Mucosa of stomach (tissue), 1 donor: ENCODE measurements around the gene FBXL16.

Source experiments
- H3K27me3 ChIP-seq: one replicate; pipeline ENCODE4 v1.7.0; 2013; ENCODE audit warnings: mild to moderate bottlenecking, low read length; ENCODE audit not compliant: control insufficient read depth, insufficient read depth
- H3K36me3 ChIP-seq: one replicate; pipeline ENCODE4 v1.7.0; 2013; ENCODE audit warnings: low read length; ENCODE audit not compliant: control insufficient read depth, insufficient read depth
- H3K4me1 ChIP-seq: one replicate; pipeline ENCODE4 v1.7.0; 2013; ENCODE audit warnings: mild to moderate bottlenecking, low read length; ENCODE audit not compliant: control insufficient read depth, insufficient read depth
- H3K4me3 ChIP-seq: one replicate; pipeline ENCODE4 v1.7.0; 2013; ENCODE audit warnings: low read length
- H3K9ac ChIP-seq: one replicate; pipeline ENCODE4 v1.7.0; 2013; ENCODE audit warnings: mild to moderate bottlenecking, low read length, moderate library complexity
- H3K9me3 ChIP-seq: one replicate; pipeline ENCODE4 v1.7.0; 2013; ENCODE audit warnings: mild to moderate bottlenecking, low read length, moderate library complexity; ENCODE audit not compliant: control insufficient read depth
- donor health status: Pancreatic carcinoma.

The FBXL16 gene

DNA sequence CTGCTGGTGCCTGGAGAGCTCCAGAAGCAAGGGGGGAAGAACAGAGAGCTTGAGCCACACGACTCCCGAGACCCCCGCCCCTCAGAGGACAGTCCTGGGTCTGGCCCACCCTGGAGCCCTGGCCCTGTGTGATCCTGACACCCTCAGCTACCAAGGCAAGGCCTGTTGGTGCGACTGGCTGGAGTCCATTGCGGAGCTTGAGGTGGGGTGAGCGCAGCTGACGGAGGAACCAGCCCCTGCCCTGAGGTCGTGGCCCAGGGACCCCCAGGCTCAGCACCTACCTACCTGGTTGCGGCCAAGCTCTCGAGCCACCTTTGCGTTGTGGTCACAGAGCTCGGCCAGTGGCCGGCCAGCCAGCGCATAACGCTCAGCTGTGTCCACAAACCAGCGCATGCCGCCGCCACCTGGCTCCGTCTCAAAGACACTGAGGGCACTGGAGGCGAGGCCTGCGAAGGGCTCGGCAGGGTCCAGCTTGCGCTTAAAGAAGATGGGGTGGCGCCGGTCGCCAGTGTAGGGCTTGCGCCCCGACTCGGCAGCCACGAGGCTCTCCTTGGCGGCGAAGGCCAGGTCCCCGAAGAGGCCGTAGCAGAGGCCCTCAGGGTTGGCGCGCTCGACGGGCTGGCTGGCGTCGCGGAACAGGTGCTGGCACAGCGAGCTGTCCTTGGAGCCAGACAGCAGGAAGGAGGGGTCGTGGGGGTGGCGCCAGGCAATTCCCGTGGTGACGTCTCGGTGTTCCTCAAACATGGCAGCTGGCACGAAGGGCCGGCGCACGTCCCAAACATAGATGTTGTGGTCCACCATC is 18.9 kb downstream of the FBXL16 start:
- H3K27me3 ChIP-seq = no peaks in the 10 kb centered on the region
- H3K9ac ChIP-seq = no peak overlapping the region
- peaks cover 39% of the 10 kb centered on the region for H3K4me1 ChIP-seq
- peaks cover 14% of the 10 kb centered on the region for H3K36me3 ChIP-seq
- no peak overlapping the region for H3K4me3 ChIP-seq
- H3K9me3 ChIP-seq = no peaks in the 10 kb centered on the region

- Histone ChIP-seq H3K36me3 (peaks cover 15% of the 10 kb centered on the region), H3K9ac (no peak overlapping the region), H3K27me3 (no peaks in the 10 kb centered on the region), H3K4me3 (no peak overlapping the region), H3K9me3 (no peaks in the 10 kb centered on the region), H3K4me1 (peaks cover 46% of the 10 kb centered on the region)
Measured at GRCh38 chr16:685967-686366, 19.6 kb downstream of the FBXL16 start.

- Histone ChIP-seq H3K4me1 (peaks cover 45% of the 10 kb centered on the region), H3K4me3 (no peak overlapping the region), H3K27me3 (no peaks in the 10 kb centered on the region), H3K9ac (no peak overlapping the region), H3K9me3 (no peaks in the 10 kb centered on the region), H3K36me3 (peaks cover 15% of the 10 kb centered on the region)
Measured at GRCh38 chr16:684961-685696, 20.5 kb downstream of the FBXL16 start.

- no peaks in the 10 kb centered on the region for H3K27me3 ChIP-seq
- H3K4me1 ChIP-seq = peaks cover 41% of the 10 kb centered on the region
- peak within 1 kb of the TSS; percentile 61 for H3K9ac ChIP-seq
- peaks cover 15% of the 10 kb centered on the region for H3K36me3 ChIP-seq
- peak within 1 kb of the TSS; percentile 19 for H3K4me3 ChIP-seq
- H3K9me3 ChIP-seq = no peaks in the 10 kb centered on the region
Measured at GRCh38 chr16:684071-684794, 21.4 kb downstream of the FBXL16 start, which contains the start of gene JMJD8. Gene JMJD8, minus strand, starts transcription at chr16:684334. Its CDS starts 15 bp downstream, at chr16:684319.

GRCh38 chr16:683396-684070 is 22.1 kb downstream of the FBXL16 start:
- Histone ChIP-seq H3K4me1 (peaks cover 40% of the 10 kb centered on the region), H3K4me3 (peak overlapping the region; percentile 19), H3K9ac (peak overlapping the region; percentile 61), H3K36me3 (peaks cover 15% of the 10 kb centered on the region), H3K9me3 (no peaks in the 10 kb centered on the region), H3K27me3 (no peaks in the 10 kb centered on the region)

- Histone ChIP-seq H3K4me1 (peaks cover 40% of the 10 kb centered on the region), H3K9ac (peak overlapping the region; percentile 61), H3K27me3 (no peaks in the 10 kb centered on the region), H3K4me3 (no peak overlapping the region), H3K9me3 (no peaks in the 10 kb centered on the region), H3K36me3 (peaks cover 15% of the 10 kb centered on the region)
Measured at GRCh38 chr16:682493-683395, 22.9 kb downstream of the FBXL16 start.

DNA sequence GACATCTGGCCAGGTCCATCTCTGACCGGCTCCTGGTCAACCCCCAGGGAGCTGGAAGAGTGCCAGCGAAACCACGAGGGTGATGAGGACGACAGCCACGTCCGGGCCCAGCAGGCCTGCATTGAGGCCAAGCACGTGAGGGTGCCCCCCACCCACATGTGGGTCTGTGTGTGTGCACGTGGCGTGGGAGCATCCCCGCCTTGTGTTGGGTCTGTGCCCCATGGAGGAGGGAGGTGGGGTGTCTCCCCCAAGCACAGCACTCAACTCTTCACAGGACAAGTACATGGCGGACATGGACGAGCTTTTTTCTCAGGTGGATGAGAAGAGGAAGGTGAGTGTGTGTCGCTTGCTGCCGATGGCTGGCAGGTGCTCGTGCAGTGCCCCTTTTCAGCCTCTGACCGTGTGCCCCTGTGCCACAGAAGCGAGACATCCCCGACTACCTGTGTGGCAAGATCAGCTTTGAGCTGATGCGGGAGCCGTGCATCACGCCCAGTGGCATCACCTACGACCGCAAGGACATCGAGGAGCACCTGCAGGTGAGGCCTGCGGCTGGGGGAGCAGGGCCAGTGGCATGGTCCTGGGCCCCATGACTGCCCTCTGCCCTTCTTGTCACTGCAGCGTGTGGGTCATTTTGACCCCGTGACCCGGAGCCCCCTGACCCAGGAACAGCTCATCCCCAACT is 23.7 kb downstream of the FBXL16 start:
- Histone ChIP-seq H3K9ac (no peak overlapping the region), H3K9me3 (no peaks in the 10 kb centered on the region), H3K36me3 (peaks cover 15% of the 10 kb centered on the region), H3K4me3 (no peak overlapping the region), H3K27me3 (no peaks in the 10 kb centered on the region), H3K4me1 (peaks cover 48% of the 10 kb centered on the region)

GRCh38 chr16:680967-681745 is 24.4 kb downstream of the FBXL16 start:
- Histone ChIP-seq H3K4me3 (peak overlapping the region; percentile 41), H3K27me3 (no peaks in the 10 kb centered on the region), H3K36me3 (peaks cover 15% of the 10 kb centered on the region), H3K9me3 (no peaks in the 10 kb centered on the region), H3K9ac (peak overlapping the region; percentile 76), H3K4me1 (peaks cover 52% of the 10 kb centered on the region)

GRCh38 chr16:680625-680945 is 25.0 kb downstream of the FBXL16 start:
- Histone ChIP-seq H3K9ac (peak overlapping the region; percentile 76), H3K4me3 (peak overlapping the region; percentile 41), H3K4me1 (peaks cover 52% of the 10 kb centered on the region), H3K9me3 (no peaks in the 10 kb centered on the region), H3K27me3 (no peaks in the 10 kb centered on the region), H3K36me3 (peaks cover 15% of the 10 kb centered on the region)
